ENCODE measurements around the gene INPP5F. TPM values are rescaled to one million over a fixed set of nuclear protein-coding genes. Genes with fewer than 3 reads are reported as not detected.

Gene INPP5F
- total and polyA plus RNA-seq, 8 donors, result 10.9 to 46.5 (median 40.5) TPM

GRCh38 chr10:119807960-119808697 is 82.3 kb downstream of the INPP5F start:
- Histone ChIP-seq H3K27ac (no peak overlapping the region), H3K4me3 (no peak overlapping the region), H3K27me3 (no peaks in the 10 kb centered on the region), H3K36me3 (peaks cover 0 to 14% of the 10 kb centered on the region in 2 donors), H3K9me3 (no peaks in the 10 kb centered on the region), H3K4me1 (no peaks in the 10 kb centered on the region)
- DNase-seq, result no peak
- intact Hi-C loops (cut with DNase I), result no loop called here
- TF ChIP-seq CTCF (IDR thresholded peaks at IDR 0.05), result no peak
- ATAC-seq, result no peak

- DNase-seq (no peak), ATAC-seq (no peak)
- Histone ChIP-seq H3K27me3 (no peaks in the 10 kb centered on the region), H3K27ac (no peak overlapping the region), H3K9me3 (no peaks in the 10 kb centered on the region), H3K36me3 (peaks cover 0 to 10% of the 10 kb centered on the region in 2 donors), H3K4me3 (no peak overlapping the region), H3K4me1 (no peaks in the 10 kb centered on the region)
- no peak for TF ChIP-seq CTCF (IDR thresholded peaks at IDR 0.05)
- intact Hi-C loops (cut with DNase I), result no loop called here
These were observed 85.3 kb downstream of the INPP5F start for GRCh38 chr10:119811122-119811521.

- no peak for DNase-seq
- H3K9me3 ChIP-seq, result no peaks in the 10 kb centered on the region
- H3K4me3 ChIP-seq, result no peak overlapping the region
- ATAC-seq, result no peak
- intact Hi-C loops (cut with DNase I), result no loop called here
- peaks cover 0 to 17% of the 10 kb centered on the region in 2 donors for H3K36me3 ChIP-seq
- no peak overlapping the region for H3K27ac ChIP-seq
- no peaks in the 10 kb centered on the region for H3K4me1 ChIP-seq
- TF ChIP-seq CTCF (IDR thresholded peaks at IDR 0.05), result no peak
- H3K27me3 ChIP-seq, result no peaks in the 10 kb centered on the region
These were observed 86.8 kb downstream of the INPP5F start for GRCh38 chr10:119812684-119813083.

- Histone ChIP-seq H3K4me1 (no peaks in the 10 kb centered on the region), H3K27me3 (no peaks in the 10 kb centered on the region), H3K4me3 (no peak overlapping the region), H3K36me3 (peaks cover 0 to 26% of the 10 kb centered on the region in 2 donors), H3K27ac (no peak overlapping the region), H3K9me3 (no peaks in the 10 kb centered on the region)
- no peak for TF ChIP-seq CTCF (IDR thresholded peaks at IDR 0.05)
- DNase-seq (no peak), ATAC-seq (no peak)
- intact Hi-C loops (cut with DNase I), result no loop called here
These were observed 89.8 kb downstream of the INPP5F start for GRCh38 chr10:119815671-119816070.

- Histone ChIP-seq H3K27me3 (no peaks in the 10 kb centered on the region), H3K27ac (no peak overlapping the region), H3K4me3 (peak overlapping the region; percentile 2 to 6), H3K36me3 (peaks cover 0 to 26% of the 10 kb centered on the region in 2 donors), H3K4me1 (no peaks in the 10 kb centered on the region), H3K9me3 (no peaks in the 10 kb centered on the region)
- no peak for TF ChIP-seq CTCF (IDR thresholded peaks at IDR 0.05)
- intact Hi-C loops (cut with DNase I), result no loop called here
- ATAC-seq, result peak; percentile 81
- peak; percentile 61 to 91 (median 81) for DNase-seq
These were observed 92.4 kb downstream of the INPP5F start for GRCh38 chr10:119817991-119818888.
